Subcutaneous adipose tissue (tissue), 4 donors: ENCODE data around the gene FAM131A. TPM values are rescaled to one million over a fixed set of nuclear protein-coding genes. Genes with fewer than 3 reads are reported as not detected.

Source experiments
- CTCF ChIP-seq: fragments of 450-650 bp; IDR thresholded peaks from one replicate; pipeline ENCODE4 v1.5.1; 2016; ENCODE audit warnings: low read depth, mild to moderate bottlenecking, control low read depth, antibody characterized with exemption, moderate library complexity
- total RNA-seq, 4 donors: library from RNA; depleted of rRNA; stranded (reverse); fragments of >200 nt; gene quantifications; one replicate each; pipeline ENCODE4 v1.1.0, GENCODE V29; 2016

The FAM131A gene
- total RNA-seq, result 10 to 100 TPM in 3 of 4 donors, 1 to 10 TPM in 1; 9.8 to 17.1 (median 13.8) TPM

GRCh38 chr3:184337399-184337714 is at the start of gene FAM131A:
Gene FAM131A, plus strand, starts transcription at chr3:184337600. Its CDS starts 31 bp downstream, at chr3:184337631.
- no peak for TF ChIP-seq CTCF

- no peak for TF ChIP-seq CTCF
These were observed 47.9 kb upstream of the FAM131A start for GRCh38 chr3:184289426-184289938.

- TF ChIP-seq CTCF, result no peak
These were observed 47.1 kb upstream of the FAM131A start for GRCh38 chr3:184290331-184290730.

GRCh38 chr3:184291044-184291737 is 46.2 kb upstream of the FAM131A start:
- no peak for TF ChIP-seq CTCF

GRCh38 chr3:184291738-184292445 is 45.5 kb upstream of the FAM131A start:
- no peak for TF ChIP-seq CTCF

GRCh38 chr3:184295771-184296170 is 41.6 kb upstream of the FAM131A start:
- no peak for TF ChIP-seq CTCF

- no peak for TF ChIP-seq CTCF
These were observed 40.8 kb upstream of the FAM131A start for GRCh38 chr3:184296616-184297015.
